IMR-90 (cell line): ENCODE data around the gene ASGR2.
"Not testable (repeated sequence)": the region's sequence is repeated elsewhere in the genome, so short reads cannot be mapped to it uniquely, and the experiment has no call there.

ENCODE experiments used
- MAFK ChIP-seq: IDR thresholded peaks from 2 replicates; pipeline ENCODE4 v1.6.1; 2012; ENCODE audit warnings: low read depth, low read length, improper control_type of control experiment
- POLR2A ChIP-seq: IDR thresholded peaks from 2 replicates; pipeline ENCODE4 v1.6.1; 2012; ENCODE audit warnings: mild to moderate bottlenecking, low read depth, low read length
- RFX5 ChIP-seq: IDR thresholded peaks from 2 replicates; pipeline ENCODE4 v1.8.0; 2012; ENCODE audit warnings: low read depth, mild to moderate bottlenecking, low read length, moderate library complexity
- TF ChIP-seq, protein P1 (sequence below): fragments of 150-350 bp; IDR thresholded peaks from 2 replicates; pipeline ENCODE4 v1.6.1; 2016; ENCODE audit warnings: low read depth, mild to moderate bottlenecking, low read length, moderate library complexity, borderline replicate concordance
- TF ChIP-seq, protein P2 (sequence below): conservative IDR thresholded peaks from 2 replicates; pipeline ENCODE4 v1.5.1; 2012; ENCODE audit warnings: mild to moderate bottlenecking, low read depth, low read length, improper control_type of control experiment

DNA sequence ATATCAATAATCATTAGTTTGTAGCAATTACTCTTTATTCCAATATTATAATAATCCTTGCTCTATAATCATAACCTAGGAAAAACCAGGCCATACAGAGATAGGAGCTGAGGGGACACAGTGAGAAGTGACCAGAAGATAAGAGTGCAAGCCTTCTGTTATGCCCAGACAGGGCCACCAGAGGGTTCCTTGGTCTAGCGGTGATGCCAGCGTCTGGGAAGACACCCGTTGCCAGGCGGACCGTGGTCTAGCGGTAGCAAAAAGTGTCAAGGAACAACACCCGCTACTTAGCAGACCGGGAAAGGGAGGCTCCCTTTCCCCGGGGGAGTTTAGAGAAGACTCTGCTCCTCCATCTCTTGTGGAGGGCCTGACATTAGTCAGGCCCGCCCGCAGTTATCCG lies 11.8 kb upstream of the ASGR2 start:
- TF ChIP-seq, protein P1, sequence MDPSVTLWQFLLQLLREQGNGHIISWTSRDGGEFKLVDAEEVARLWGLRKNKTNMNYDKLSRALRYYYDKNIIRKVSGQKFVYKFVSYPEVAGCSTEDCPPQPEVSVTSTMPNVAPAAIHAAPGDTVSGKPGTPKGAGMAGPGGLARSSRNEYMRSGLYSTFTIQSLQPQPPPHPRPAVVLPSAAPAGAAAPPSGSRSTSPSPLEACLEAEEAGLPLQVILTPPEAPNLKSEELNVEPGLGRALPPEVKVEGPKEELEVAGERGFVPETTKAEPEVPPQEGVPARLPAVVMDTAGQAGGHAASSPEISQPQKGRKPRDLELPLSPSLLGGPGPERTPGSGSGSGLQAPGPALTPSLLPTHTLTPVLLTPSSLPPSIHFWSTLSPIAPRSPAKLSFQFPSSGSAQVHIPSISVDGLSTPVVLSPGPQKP: not testable (repeated sequence)
- TF ChIP-seq POLR2A, RFX5, MAFK: not testable (repeated sequence)
- TF ChIP-seq, protein P2, sequence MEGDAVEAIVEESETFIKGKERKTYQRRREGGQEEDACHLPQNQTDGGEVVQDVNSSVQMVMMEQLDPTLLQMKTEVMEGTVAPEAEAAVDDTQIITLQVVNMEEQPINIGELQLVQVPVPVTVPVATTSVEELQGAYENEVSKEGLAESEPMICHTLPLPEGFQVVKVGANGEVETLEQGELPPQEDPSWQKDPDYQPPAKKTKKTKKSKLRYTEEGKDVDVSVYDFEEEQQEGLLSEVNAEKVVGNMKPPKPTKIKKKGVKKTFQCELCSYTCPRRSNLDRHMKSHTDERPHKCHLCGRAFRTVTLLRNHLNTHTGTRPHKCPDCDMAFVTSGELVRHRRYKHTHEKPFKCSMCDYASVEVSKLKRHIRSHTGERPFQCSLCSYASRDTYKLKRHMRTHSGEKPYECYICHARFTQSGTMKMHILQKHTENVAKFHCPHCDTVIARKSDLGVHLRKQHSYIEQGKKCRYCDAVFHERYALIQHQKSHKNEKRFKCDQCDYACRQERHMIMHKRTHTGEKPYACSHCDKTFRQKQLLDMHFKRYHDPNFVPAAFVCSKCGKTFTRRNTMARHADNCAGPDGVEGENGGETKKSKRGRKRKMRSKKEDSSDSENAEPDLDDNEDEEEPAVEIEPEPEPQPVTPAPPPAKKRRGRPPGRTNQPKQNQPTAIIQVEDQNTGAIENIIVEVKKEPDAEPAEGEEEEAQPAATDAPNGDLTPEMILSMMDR: not testable (repeated sequence)
